GM19351 (cell line): ENCODE data around the gene PVALEF.

Experiments used
- ATAC-seq: cut with Tn5 transposase; IDR thresholded peaks from one replicate; pipeline ENCODE4 v1.9.1; 2021; ENCODE audit warnings: mild to moderate bottlenecking, moderate library complexity; ENCODE audit not compliant: unreplicated experiment

Gene PVALEF

DNA sequence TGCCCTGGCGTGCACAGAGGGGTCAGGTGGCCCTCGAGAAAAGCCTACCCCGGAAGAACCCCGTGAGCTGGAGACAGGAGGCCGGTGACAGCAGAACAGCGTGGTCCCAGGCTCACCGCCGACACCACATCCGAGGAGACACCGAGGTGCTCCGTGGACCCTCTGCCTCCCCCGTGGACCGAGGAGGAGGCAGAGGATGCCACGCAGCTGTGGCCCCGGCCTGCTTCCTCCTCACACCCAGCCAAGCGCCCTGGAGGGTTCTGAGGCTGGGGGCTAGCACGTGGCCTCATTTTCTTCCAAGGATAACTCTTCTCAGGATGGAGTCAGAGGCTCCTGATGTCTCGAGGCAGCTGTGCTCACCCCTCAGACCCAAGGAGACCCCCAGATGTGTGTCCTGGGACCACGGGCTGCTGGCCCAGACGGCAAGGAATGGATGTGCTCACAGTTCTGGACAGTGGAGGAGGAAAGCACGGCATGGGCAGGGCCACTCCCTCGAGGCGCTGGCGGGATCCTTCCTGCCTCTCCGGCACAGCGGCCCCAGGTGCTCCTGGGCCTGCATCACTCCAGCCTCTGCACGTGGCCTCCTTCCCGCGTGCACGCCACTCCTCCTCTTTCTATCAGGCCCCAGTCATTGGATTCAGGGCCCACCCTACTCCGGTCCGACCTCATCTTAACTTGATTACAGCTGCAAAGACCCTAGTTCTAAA, 4.4 kb upstream of the PVALEF start:
- no peak for ATAC-seq

DNA sequence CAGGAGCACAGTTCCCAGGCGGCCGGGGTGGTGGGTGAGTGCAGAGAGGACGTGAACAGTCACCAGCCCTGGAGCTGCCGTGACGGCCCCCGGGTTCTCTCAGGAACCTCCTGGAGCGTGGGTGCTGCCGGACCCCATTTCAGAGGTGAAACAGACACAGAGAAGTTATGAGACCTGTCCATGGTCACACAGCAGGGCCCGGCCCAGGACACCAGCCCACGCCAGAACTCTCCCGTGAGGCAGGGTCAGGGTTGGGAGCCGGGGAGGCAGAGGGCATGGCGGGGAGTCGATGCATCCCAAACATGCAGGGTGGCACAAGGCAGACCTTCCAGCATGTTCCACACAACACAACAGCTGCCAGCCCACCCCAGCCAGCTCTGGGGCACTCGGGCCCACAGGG, 3.8 kb upstream of the PVALEF start:
- no peak for ATAC-seq

DNA sequence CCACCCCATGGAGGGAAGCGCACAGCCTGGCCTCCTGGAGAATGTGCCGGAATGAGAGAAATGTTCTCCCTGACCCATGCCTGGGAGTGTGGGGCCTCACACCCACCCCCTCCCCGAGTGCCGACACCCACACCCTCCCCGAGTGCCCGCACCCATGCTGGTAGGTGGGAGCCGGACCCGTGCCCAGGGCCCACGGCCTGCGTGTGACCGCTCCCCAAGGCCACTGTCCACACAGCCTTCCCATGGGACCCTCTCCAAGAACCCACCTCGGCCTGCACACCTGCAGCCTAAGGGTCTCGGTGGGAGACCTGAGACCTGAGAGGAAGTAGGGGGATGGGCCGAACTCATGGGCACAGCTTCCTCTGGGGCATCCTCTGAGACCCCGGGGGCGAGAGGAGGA, 3.3 kb upstream of the PVALEF start:
- no peak for ATAC-seq

DNA sequence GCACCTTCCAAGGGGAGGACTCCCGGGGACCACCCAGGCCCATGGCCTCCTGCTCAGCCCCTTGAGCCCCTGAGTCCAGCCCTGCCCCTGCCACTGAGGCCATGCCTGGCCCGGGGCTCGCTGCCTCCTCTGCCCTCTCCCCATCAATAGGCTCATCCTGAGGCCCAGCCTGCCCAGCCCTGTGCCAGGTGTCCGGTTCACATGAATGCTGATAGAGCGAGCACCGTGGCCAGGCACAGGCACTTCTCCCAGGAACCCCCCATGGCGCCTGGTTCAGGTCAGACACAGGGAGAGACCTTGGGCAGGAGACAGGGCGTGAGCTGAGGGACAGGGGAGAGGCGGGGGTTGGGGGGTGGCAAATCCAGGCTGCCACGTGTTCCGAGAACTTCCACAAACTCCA, 2.8 kb upstream of the PVALEF start:
- ATAC-seq, result no peak

DNA sequence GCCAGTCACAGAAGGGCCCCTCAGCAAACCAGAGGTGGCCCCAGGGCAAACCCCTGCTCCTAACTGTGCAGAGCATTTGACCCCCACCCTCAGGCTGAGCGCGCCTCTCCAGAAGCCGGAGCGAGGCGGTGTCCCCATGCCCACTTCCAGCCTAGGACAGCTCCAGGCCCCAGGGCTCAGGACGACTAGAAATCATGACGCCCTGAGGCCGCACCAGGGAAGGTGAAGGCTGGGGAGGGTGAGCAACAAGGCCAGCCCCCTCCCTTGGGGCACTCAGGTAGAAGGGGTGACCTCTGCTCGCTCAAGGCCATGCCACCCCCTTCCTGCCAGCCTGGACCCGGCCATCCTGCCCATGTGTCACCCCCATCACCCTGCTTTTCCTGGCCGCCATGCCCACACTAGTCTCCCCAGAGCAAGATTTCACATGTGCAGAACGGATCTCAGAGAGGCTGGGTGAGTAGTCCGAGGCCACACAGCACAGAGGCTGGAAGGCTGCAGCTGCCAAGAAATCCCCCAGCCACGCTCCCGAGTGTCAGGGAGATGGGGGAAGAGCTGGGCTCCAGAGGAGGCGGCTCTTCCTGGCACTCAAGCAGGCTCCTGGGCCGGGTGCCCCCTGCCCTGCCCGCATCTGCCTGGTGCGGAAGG, 2.1 kb upstream of the PVALEF start:
- no peak for ATAC-seq

DNA sequence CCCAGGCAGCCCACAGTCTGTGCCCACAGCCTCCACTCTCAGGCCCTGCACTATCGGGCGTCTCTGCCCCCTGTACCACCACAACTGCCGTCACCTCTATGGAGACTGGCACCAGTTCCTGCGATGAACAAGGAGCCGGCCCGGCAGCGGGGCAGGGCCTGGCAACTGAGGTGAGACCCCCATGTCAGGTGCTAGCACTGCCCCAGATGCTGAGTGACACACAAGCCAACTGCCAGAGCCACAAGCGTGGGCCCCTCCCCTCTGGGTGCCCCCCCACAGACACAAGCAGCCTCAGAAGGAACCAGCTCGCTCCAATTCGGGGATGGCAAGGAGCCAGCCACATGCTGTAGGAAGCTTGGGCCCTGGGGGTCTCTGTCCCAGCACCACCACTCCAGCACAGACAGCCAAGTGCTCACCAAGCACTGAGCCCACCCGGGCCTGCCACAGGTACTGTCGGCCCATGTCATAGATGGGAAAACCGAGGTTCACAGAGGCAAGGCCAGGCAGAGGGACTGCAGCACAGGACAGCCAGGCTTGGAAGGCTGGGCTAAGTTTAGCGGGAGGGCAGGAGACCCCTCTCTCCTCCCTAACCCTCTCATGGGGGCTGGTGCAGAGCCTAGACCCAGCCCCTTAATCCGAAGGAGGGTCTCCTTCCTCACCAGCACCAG, 1.5 kb upstream of the PVALEF start:
- no peak for ATAC-seq

DNA sequence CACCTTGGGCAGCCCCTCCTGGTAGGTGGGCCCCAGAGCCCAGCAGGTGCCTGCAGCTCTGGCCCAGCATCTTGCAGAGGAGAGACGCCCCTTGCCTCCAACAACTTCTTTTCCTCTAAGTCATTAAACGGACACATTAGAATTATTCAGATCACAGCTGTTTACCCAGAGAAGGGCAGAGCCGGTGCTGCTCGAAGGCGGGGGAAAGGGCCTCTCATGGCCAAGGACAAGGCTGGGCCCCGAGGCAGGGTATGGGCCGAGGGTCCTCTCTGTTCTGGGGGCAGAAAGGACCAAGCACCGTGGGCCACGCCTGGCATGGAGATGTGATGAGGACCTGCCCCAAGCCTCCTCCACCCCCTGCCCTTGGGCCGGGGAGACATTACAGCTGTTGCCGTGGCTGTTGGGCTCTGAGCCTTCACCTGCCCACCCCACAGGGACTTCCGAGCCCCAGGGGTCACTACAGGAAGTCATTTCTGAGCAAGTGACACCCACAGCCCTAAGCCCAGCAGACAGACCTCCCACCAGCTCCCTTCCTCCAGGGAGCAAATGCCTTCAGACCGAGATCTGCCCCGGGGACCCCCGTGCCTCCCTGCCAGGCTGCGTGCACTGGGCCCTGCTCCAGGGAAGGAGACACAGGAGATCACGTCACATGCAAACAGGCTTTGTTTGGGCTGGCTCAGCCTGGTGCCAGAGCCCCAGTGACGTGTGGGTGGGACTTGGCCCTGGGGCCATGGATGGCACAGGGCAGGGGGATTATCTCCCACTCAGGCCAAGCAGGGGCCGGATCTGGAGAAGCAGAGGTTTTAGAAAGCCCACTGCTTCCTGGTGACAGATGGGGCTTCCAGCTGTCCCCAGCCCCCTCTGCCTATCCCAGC, 699 bp upstream of the PVALEF start:
- no peak for ATAC-seq

DNA sequence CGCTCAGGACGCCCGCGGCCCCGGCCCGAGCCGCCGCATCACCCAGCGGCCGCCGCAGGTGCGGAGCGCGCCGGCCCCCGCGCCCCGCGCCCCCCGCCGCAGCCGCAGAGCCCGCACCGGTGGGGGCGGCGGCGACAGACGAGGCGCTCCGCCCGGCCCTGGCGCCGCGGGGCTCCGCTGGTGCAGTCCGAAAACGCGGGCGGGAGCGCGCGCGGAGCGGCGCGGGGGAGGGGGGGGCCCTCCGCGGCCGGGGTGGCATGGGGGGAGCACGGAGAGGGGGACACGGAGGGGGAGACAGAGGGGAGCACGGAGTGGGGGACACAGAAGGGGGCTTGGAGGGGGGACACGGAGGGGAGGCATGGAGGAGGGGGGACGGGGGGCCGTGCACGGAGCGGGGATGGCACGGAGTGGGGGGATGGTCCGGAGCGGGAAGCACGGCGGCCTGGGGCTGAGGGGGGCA, 756 bp downstream of the PVALEF start, which contains the start of gene AATK:
Gene AATK (minus strand): TSS at position 189 of the 460 bp plus-strand sequence. CDS start 229 bp downstream, outside the sequence.
- ATAC-seq, result no peak

DNA sequence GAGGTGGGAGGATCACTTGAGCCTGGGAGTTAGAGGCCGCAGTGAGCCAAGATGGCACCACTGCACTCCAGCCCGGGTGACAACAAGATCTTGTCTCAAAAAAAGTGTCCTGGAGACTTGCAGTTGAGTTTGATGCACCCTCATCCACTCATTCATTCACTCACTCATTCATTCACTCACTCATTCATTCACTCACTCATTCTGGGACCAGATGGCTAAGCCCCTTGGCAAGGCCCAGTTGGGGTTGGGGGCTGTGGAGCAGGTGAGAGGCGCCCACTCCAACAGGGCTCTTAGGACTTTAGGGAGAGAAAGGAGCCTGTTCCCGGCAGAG, 1.9 kb downstream of the PVALEF start:
- ATAC-seq, result no peak

DNA sequence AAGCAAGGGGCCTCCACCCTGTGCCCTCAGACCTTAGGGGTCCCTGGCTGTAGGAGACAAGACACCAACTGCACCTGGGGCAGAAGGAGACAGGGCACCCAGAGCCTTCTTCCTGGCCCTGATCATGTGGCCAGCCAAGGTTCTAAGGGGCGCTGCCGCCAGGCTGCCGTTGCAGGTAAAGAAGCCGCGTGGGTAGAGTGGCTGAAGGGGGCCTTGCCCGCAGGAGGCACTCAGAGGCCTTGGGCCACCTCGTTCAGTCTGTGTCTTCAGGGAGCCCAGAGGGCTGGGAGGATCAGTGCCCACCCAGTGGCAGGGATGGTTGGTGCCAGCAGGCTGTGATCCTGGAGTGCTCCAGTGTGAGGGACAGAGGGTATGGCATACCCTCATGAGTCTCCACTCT, 2.3 kb downstream of the PVALEF start:
- no peak for ATAC-seq

DNA sequence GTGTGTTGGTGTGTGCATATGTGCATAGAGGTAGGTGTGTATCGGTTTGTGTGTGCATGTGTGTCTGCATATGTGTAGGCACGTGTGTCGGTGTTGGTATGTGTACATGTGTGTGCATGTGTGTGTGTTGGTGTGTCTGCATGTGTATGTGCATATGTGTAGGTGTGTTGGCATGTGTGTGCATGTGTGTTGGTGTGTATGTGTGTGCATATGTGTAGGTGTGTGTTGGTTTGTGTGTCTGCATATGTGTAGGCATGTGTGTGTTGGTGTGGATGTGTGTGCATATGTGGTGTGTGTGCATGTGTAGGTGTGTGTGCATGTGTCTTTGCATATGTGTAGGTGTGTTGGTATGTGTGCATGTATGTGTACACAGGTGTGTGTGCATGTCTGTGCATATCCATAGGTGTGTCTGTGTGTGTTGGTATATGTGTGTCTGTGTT, 4.6 kb downstream of the PVALEF start:
- ATAC-seq, result no peak

DNA sequence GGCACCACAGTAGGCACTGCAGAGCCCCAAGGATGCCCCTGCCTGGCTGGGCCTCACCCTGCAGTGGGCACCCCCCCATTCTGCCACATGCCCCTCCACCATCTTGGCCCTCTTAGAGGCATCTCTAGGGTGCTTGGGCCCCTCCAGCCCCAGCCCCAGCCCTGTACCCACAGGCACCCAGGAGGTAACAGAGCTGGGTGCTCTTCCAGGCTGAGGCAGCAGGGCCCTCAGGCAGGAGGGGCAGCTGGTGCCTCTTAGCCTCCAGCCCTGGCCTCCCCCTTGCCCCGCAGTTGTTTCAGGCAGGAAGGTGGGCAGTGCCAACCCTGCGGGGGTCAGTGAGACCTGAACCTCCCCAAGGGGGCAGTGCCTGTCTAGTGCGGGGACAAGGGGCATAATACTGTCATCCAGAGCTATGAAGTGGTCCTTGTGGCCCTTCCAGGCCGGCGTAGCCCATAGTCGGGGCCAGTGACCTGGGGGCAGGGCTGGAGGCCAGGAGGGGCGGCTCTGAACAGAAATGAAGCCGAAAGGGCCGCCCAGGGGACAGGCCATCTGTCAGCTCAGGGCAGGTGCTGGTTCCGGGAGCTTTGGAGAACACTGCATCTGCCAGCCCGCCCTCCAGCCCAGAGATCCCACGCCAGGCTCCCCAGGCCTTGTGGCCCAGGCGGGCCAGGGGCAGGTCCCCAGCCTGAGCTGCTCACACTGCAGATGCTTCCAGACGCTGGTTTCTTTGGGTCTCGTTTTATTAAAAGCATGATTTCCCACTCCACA, 5.6 kb downstream of the PVALEF start:
- no peak for ATAC-seq

DNA sequence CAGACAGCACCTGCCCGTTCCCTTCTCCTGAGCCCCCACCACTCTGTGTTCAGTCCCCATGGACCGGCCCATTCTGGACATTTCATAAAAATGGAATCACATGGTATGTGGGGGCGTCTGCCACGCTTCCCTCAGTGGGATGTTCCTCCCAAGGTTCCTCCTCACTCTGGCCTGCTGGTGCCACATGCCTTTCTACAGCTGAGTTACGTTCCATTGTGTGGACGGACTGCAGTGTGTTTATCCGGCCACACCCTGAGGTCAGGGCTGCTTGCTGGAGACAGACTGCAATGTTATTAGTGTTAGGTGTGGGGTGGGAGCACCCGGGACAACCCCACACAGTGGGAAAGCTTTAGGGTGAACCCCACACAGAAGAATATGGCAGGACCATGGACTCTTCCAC, 6.6 kb downstream of the PVALEF start:
- no peak for ATAC-seq

DNA sequence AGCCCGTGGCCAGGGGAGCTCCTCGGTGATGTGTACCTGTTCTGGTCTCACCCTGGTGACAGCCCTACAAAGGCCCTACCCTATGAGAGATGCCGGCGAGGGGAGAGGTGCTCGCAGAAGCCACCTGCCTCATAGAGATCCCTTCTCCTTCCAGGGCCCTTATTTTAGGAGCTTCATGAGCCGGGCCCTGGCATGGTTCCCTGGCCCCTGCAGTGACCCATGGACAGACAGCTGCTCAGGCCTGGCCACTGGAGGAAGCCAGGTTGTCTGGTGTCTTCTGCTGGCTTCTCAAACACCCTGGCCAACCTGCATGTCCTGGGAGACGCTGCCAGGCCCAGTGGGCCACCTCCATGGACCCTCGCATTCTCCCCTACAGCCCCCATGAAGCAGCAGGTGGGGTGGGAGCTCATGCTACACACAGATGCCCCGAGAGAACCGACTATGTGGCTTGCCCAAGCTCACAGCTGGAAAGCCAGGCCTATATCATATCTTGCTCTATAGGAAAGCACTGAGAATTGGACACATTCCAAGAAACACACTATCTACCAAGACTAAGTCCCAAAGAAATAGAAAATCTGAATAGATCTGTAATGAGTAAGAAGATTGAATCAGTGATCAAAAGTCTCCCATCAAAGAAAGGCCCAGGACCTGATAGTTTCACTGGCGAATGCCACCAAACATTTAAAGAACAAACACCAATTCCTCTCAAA, 7.9 kb downstream of the PVALEF start:
- no peak for ATAC-seq

DNA sequence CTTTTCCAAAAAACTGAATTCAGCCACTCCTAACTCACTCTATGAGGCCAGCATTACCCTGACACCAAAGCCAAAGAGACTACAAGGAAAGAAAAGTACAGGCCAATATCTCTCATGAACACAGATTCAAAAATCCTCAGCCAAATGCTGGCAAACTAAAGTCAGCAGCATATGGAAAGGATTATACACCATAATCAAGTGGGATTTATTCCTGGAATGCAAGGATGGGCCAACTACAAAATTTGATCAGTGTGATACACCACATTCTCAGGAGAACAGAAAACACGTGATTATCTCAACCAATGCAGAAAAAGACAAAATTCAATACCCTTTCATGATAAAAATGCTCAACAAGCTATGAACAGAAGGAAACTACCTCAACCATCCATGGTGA, 8.5 kb downstream of the PVALEF start:
- no peak for ATAC-seq

DNA sequence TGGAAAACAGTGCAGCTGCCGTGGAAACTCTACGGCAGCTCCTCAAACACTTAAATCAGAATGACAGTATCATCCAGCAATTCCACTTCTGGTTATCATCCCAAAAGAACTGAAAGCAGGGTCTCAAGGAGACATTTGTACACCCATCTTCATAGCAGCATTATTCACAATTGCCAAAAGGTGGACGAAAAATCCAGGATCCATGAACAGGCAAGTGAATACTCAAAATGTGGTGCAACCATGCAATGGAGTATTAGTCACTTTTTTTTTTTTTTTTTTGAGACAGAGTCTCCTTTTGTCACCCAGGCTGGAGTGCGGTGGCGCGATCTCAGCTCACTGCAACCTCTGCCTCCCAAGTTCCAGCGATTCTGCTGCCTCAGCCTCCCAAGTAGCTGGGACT, 11.4 kb downstream of the PVALEF start:
- ATAC-seq, result no peak

DNA sequence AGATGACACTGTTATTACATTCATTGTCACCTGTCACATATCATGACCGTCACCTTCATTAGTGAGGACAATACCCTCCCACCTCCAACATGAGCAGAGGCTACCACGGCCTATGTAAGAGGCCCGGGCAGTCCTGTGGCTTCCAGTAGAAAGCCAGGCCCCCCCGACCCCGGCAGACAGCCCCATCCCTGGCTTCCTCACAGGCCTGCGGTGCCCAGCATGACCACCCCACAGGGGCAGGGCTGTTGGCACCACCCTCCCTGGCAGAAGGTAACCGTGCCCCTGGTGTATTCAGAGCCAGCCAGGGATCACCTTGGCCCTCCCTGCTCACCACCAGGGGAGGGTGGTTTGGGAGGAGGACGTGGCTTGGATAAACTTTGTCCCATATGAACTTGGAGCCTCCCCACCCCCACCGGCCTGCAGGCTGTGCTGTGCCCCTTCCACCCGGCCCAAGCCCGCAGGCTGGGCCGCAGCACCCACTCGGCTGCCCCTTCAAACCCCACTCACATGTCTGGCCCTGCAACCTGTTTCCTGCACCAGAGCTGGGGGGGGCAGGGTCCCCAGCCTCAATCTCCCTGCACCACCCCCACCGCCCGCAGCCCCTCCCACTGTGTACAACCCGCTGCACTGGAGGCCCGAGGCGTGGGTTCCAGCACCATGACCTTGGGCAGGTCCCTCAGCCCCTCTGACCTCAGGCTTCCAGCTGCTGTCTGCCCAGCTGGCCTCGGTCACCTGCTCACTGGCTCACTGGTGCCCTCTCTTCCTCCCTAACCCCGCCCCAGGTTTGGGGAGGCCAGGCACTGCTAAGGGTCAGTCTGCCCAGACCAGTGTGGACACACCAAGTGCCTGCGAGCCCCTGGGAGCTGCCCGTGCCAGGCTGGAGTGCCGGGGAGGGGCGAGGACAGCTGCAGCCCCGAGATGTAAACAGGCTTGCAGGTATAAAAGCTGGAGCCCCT, 13.1 kb downstream of the PVALEF start:
- no peak for ATAC-seq

DNA sequence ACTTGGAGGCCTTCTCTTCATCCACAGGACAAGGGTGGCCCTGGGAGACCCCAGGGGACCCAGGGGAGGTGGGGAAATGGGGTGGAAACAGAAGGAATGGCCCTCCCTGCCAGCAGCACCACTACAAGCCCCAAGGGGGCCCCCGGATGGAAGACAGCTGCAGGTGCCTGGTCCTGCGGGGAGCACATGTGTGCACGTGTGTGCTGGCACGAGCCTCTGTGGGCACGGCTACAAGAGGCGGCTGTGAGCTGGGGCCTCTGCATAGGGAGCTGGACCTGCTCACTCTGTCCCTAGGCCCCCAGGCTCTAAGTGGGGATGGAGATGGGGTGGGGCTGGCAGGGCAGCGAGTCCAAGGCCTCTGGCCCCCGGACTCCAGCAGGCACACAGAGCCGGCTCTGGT, 13.9 kb downstream of the PVALEF start:
- no peak for ATAC-seq

DNA sequence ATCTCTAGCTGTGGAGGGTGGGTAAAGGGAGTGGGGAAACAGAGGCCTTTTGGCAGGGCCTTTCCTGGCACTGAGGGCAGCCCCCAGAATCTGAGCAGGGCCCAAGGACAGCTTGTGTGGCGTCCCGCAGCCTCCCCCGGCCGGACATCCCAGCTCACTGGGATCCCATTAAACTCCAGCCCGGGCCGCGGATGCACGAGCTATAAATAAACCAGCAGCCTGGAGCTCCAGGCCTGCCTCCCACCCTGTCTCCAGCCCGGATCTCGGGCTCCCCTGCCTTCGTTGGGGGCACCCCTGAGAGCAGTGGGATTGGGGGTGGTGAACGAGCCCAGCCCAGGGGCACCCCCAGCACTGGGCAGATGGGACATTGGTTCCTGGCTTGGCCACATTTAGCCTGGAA, 14.6 kb downstream of the PVALEF start:
- no peak for ATAC-seq
